Epithelial cell of proximal tubule (primary cell): ENCODE data around the gene USP40. TPM values are rescaled to one million over a fixed set of nuclear protein-coding genes. Genes with fewer than 3 reads are reported as not detected.

Experiments
- DNase-seq: peaks from one replicate; pipeline ENCODE4 v3.0.0-alpha.2; 2011; ENCODE audit warnings: low read depth
- H3K4me3 ChIP-seq: 2 replicates; pipeline ENCODE4 v1.5.1; 2011; ENCODE audit warnings: low read depth, mild to moderate bottlenecking, low read length
- CTCF ChIP-seq: conservative IDR thresholded peaks from 2 replicates; pipeline ENCODE4 v1.5.1; 2012; ENCODE audit warnings: low read depth, mild to moderate bottlenecking, low read length
- total RNA-seq: library from RNA; depleted of rRNA; stranded (reverse); fragments of >200 nt; gene quantifications from 2 replicates; pipeline ENCODE4 v1.2.3, GENCODE V29; 2015

Gene USP40
- total RNA-seq, 1 donor from 2014 or later: 33.6 TPM

- H3K4me3 ChIP-seq: no peak overlapping the region
- TF ChIP-seq CTCF: no peak
- no peak for DNase-seq
These were observed 52.5 kb downstream of the USP40 start for GRCh38 chr2:233513953-233514655.

GRCh38 chr2:233503947-233504637, 62.5 kb downstream of the USP40 start:
- H3K4me3 ChIP-seq: no peak overlapping the region
- no peak for DNase-seq
- TF ChIP-seq CTCF: no peak

DNA sequence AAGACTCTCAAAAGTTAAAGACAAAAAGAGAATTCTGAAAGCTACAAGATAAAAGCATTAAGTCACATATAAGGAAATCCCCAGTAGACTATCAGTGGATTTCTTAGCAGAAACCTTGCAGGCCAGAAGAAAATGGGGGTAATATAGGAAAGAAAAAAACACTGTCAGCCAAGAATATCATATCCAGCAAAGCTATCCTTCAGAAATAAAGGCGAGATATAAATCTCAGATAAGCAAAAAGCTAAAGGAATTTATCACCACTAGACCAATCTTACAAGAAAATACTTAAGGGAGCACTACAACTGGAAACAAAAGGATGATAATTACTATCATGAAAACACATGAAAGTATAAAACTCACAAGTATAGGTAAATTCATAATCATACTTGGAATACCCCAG, 63.1 kb downstream of the USP40 start:
- DNase-seq: no peak
- H3K4me3 ChIP-seq: no peak overlapping the region
- no peak for TF ChIP-seq CTCF

GRCh38 chr2:233501198-233502076, 65.1 kb downstream of the USP40 start:
- H3K4me3 ChIP-seq: no peak overlapping the region
- no peak for TF ChIP-seq CTCF
- DNase-seq: no peak

DNA sequence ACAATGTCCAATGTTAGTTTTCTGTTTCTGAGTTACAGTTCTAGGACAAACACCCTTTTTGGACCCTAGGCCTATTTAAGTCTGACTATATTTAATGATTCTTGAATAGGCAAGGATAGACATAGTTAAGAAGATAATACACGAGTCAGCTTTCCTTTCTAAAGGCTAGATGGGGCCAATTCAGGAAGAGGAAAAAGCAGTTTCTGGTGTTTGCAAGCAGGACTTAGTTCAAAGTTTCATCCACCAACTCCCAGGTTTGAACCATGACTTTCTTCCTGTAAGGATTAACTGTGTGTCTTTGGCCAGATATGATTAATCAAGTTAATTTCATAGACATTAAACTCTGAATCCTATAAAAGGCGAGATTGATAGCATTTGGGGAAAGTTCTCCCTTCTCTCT, 66.7 kb downstream of the USP40 start:
- no peak for TF ChIP-seq CTCF
- DNase-seq: no peak
- no peak overlapping the region for H3K4me3 ChIP-seq

DNA sequence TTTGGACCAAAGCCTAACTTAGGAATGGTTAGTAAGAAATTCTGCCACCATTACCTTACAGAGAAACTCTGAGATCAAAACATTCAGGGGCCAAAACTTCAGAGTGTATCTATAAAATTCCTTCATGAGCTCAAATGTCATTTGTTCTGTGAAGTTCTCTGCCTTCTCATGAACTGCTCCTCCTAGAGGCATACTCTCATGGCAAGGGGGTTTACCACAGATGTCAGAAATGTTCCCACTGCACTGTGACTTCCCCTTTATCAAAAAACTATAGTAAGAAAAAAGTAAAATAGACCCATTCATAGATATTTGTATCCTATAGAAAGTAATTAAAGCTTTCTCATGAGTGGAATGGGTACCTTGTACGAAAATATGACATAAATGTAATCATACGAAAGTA, 68.5 kb downstream of the USP40 start:
- no peak for DNase-seq
- H3K4me3 ChIP-seq: no peak overlapping the region
- no peak for TF ChIP-seq CTCF
